Activated naive CD8-positive, alpha-beta T cell (primary cell): ENCODE measurements around the gene EDARADD.
"Not testable (repeated sequence)": the region's sequence is repeated elsewhere in the genome, so short reads cannot be mapped to it uniquely, and the experiment has no call there.

Experiments
- H3K27ac Mint-ChIP-seq: one replicate; pipeline ENCODE4 v1.8.0; 2021; ENCODE audit warnings: mixed read lengths
- H3K27me3 Mint-ChIP-seq: one replicate; pipeline ENCODE4 v1.8.0; 2021; ENCODE audit warnings: mixed read lengths
- H3K36me3 Mint-ChIP-seq: one replicate; pipeline ENCODE4 v1.8.0; 2021; ENCODE audit warnings: mixed read lengths
- H3K4me1 Mint-ChIP-seq: one replicate; pipeline ENCODE4 v1.8.0; 2021; ENCODE audit warnings: low read depth, mixed read lengths
- H3K4me3 Mint-ChIP-seq: one replicate; pipeline ENCODE4 v1.8.0; 2021; ENCODE audit warnings: mild to moderate bottlenecking, mixed read lengths
- H3K9me3 Mint-ChIP-seq: one replicate; pipeline ENCODE4 v1.8.0; 2021; ENCODE audit warnings: low read depth, mixed read lengths

The EDARADD gene

GRCh38 chr1:236501093-236501492 lies 107.0 kb downstream of the EDARADD start:
- Mint-ChIP-seq H3K9me3 (no peaks in the 10 kb centered on the region), H3K36me3 (no peaks in the 10 kb centered on the region), H3K27ac (no peak overlapping the region)

DNA sequence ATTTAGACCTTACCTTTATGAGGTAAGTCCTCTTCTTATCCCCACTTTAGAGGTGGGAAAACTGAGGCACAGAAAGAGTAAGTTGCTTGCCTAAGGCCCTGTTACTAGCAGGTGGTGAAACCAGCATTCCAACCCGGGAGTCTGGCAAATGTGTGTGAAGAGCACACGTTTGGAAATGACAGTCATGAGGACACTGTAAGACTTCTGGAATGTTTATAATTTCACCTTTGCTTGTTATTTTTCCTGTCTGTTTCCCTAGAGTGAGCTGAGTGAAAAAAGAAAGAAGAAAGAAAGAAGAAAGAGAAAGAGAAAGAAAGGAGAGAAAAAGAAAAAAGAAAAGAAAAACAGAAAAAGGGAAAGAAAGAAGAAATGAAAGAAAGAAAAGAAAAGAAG lies 108.5 kb downstream of the EDARADD start:
- Mint-ChIP-seq H3K27ac (no peak overlapping the region), H3K4me3 (peak overlapping the region; percentile 59), H3K36me3 (no peaks in the 10 kb centered on the region), H3K27me3 (peaks cover 2% of the 10 kb centered on the region), H3K4me1 (peaks cover 12% of the 10 kb centered on the region), H3K9me3 (no peaks in the 10 kb centered on the region)

More at GRCh38 chr1:236501093-236501492, 107.0 kb downstream of the EDARADD start:
- H3K4me1 Mint-ChIP-seq, result peaks cover 12% of the 10 kb centered on the region
- peaks cover 7% of the 10 kb centered on the region for H3K27me3 Mint-ChIP-seq
- no peak overlapping the region for H3K4me3 Mint-ChIP-seq

DNA sequence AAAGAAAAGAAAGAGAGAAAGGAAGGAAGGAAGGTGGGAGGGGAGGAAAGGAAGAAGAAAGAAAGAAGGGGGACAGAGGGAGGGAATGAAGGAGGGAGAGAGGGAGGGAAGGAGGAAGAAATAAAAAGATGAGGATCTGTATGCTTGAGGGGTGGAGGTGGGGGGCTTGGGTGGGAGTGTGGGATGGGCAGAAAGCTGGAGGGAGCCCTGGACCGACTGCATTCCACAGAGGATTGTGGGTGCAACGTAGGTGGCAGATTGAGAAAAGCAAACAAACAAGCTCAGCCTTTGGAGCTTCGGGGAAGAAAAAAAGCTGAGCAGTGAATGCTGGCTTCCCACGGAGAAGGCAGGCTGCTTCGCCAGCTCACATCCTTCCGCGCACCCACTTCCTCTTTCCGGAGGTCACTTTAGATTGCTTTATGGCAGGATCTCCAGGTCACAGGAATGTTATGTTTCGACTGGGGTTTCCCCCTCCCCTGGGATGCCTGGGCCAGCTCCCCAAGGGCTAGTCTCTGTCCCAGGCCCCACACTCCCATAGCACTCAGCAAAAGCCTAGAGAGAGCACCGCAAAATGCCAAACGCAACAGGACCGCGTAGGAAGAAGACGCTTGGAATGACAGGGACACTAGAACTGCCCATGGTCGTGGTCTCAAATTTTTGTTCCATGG lies 109.0 kb downstream of the EDARADD start:
- Mint-ChIP-seq H3K27ac (no peak overlapping the region), H3K9me3 (no peaks in the 10 kb centered on the region), H3K27me3 (no peaks in the 10 kb centered on the region)

GRCh38 chr1:236504338-236504737 lies 110.3 kb downstream of the EDARADD start:
- H3K27me3 Mint-ChIP-seq, H3K27ac Mint-ChIP-seq, H3K4me3 Mint-ChIP-seq, H3K36me3 Mint-ChIP-seq, H3K9me3 Mint-ChIP-seq: not testable (repeated sequence)
- peaks cover 16% of the 10 kb centered on the region for H3K4me1 Mint-ChIP-seq

More for the DNA sequence above, 109.0 kb downstream of the EDARADD start:
- Mint-ChIP-seq H3K36me3 (no peaks in the 10 kb centered on the region), H3K4me3 (peak overlapping the region; percentile 59), H3K4me1 (peaks cover 12% of the 10 kb centered on the region)

- H3K27me3 Mint-ChIP-seq, result no peaks in the 10 kb centered on the region
- H3K4me1 Mint-ChIP-seq, result peaks cover 16% of the 10 kb centered on the region
- H3K4me3 Mint-ChIP-seq, result no peak overlapping the region
- no peaks in the 10 kb centered on the region for H3K9me3 Mint-ChIP-seq
- H3K36me3 Mint-ChIP-seq, result no peaks in the 10 kb centered on the region
- no peak overlapping the region for H3K27ac Mint-ChIP-seq
These were observed 113.1 kb downstream of the EDARADD start for GRCh38 chr1:236507022-236507700.

DNA sequence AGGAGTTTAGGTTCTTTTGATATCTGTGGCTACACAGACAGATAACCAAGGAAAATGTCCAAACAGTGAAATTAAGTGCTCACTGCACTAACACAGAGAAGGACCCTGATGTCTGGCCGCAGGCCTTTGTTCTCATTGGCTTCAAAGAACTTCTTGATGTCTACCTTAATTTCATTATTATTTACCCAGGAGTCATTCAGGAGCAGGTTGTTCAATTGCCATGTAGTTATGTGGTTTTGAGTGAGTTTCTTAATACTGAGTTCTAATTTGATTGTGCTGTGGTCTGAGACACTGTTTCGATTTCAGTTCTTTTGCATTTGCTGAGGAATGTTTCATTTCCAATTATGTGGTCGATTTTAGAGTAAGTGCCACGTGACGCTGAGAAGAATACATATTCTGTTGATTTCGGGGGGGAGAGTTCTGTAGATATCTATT lies 114.5 kb downstream of the EDARADD start:
- Mint-ChIP-seq H3K9me3 (no peaks in the 10 kb centered on the region), H3K4me3 (no peak overlapping the region), H3K36me3 (no peaks in the 10 kb centered on the region), H3K4me1 (peaks cover 4% of the 10 kb centered on the region), H3K27ac (no peak overlapping the region), H3K27me3 (no peaks in the 10 kb centered on the region)

- Mint-ChIP-seq H3K36me3 (no peaks in the 10 kb centered on the region), H3K4me3 (no peak overlapping the region), H3K27ac (no peak overlapping the region), H3K9me3 (no peaks in the 10 kb centered on the region), H3K4me1 (peaks cover 4% of the 10 kb centered on the region), H3K27me3 (no peaks in the 10 kb centered on the region)
These were observed 115.1 kb downstream of the EDARADD start for GRCh38 chr1:236509203-236509602.

DNA sequence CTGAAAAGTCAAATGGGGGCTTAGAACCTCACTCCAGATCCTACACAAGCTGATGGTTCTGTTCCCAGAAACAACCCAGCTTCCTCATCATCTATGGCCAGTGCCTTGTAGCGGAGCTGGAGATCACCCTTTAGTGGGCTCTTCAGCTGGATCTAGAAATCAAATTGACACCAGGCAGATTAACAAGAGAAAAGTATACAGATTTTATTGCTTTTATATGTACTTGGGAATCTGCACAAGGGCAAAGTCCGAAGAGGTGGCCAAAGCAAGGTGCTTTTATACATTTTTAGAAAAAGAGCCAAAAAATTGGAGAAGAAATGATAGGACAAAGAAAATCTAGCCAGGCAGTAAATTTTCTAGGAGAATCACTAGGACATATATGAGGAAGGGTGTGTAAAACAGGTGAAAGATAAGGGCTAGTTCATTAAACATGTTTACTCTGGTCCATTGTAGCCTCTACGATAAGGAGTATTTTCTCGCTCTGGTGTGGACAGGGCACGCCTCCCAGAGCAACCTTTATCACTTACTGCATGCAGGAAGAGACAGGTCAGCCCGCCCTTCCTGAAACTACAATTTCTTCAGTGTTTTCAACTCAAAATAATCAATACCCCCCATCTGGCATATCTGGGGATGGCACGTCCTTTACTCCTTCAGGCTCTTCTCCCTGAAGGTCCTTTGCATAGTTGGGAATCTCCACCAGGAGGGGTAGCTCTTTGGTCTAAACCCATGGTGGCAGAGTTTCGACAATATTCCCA lies 115.7 kb downstream of the EDARADD start:
- peaks cover 4% of the 10 kb centered on the region for H3K4me1 Mint-ChIP-seq
- H3K27me3 Mint-ChIP-seq, result no peaks in the 10 kb centered on the region
- no peak overlapping the region for H3K4me3 Mint-ChIP-seq
- no peaks in the 10 kb centered on the region for H3K9me3 Mint-ChIP-seq
- H3K36me3 Mint-ChIP-seq, result no peaks in the 10 kb centered on the region
- no peak overlapping the region for H3K27ac Mint-ChIP-seq

GRCh38 chr1:236511735-236512418 lies 117.8 kb downstream of the EDARADD start:
- no peak overlapping the region for H3K27ac Mint-ChIP-seq
- no peak overlapping the region for H3K4me3 Mint-ChIP-seq
- no peaks in the 10 kb centered on the region for H3K36me3 Mint-ChIP-seq
- no peaks in the 10 kb centered on the region for H3K27me3 Mint-ChIP-seq
- H3K9me3 Mint-ChIP-seq, result no peaks in the 10 kb centered on the region
- H3K4me1 Mint-ChIP-seq, result peaks cover 21% of the 10 kb centered on the region

- Mint-ChIP-seq H3K36me3 (no peaks in the 10 kb centered on the region), H3K4me1 (peaks cover 22% of the 10 kb centered on the region), H3K4me3 (no peak overlapping the region), H3K27ac (no peak overlapping the region), H3K9me3 (no peaks in the 10 kb centered on the region), H3K27me3 (no peaks in the 10 kb centered on the region)
These were observed 120.8 kb downstream of the EDARADD start for GRCh38 chr1:236514703-236515442.

DNA sequence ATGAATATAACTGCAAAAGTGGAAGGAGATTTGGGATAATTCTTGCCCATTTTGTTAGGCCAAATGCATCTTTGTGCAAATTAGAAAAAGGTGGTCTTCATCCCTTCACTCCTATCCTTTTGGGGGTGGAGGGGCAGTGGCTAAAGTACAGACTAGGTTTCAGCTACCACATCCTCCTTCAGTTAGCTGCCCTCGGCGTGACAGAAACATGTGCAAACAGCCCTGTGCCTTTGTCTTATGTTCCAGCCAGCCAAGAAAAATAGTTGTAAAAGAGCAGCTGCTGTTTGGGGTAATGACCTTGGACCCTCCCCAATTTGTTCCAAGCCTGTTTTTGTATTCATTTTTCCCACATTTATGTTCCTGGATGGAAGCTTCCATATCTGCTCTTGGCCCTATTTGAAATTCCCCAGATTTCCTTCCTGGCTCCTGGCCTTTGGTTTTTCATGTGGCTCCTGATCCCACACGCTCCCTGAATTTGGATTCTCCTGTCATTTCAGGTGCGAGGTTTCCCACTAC lies 121.4 kb downstream of the EDARADD start:
- H3K27me3 Mint-ChIP-seq, result no peaks in the 10 kb centered on the region
- no peaks in the 10 kb centered on the region for H3K9me3 Mint-ChIP-seq
- H3K27ac Mint-ChIP-seq, result no peak overlapping the region
- no peak overlapping the region for H3K4me3 Mint-ChIP-seq
- peaks cover 22% of the 10 kb centered on the region for H3K4me1 Mint-ChIP-seq
- H3K36me3 Mint-ChIP-seq, result no peaks in the 10 kb centered on the region

DNA sequence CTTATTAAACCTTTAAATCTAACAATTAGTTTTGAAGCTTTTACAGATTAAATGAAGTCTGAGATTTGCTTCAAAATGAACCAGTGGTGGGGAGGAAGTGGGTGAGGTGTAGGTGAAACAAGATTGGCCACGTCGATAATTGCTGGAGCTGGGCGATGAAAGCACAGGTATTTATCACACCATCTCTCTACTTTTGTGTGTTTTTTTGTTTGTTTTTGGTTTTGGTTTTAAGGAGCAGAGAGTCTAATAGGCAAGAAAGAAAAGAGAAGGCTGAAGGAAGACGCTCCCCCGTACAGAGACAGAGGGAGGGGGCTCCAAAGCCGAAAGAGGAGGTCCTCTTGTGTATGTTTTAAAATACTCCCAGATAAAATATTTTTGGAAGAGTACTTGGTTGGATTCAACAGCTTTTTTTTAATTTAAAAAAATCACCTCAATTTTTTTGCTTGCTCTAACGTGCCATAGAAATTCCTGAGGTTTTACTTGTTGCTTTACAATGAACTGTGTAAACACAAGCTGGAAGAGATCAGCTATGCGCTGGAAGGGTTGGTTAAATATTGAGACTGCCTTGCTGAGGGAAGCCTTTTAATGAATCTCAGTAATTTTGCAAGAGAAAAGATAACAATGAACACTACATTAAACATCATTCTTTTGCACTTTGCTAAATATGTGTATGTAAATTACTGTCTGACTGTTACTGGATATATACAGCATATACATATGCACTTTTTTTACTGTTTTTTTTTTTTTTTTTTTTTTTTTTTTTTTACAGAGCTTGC lies 123.0 kb downstream of the EDARADD start:
- Mint-ChIP-seq H3K36me3 (no peaks in the 10 kb centered on the region), H3K9me3 (no peaks in the 10 kb centered on the region), H3K27me3 (no peaks in the 10 kb centered on the region), H3K4me1 (peaks cover 22% of the 10 kb centered on the region), H3K4me3 (peak overlapping the region; percentile 69), H3K27ac (peak overlapping the region; percentile 79)

GRCh38 chr1:236518322-236518721 lies 124.2 kb downstream of the EDARADD start:
- Mint-ChIP-seq H3K9me3 (no peaks in the 10 kb centered on the region), H3K4me3 (no peak overlapping the region), H3K27ac (no peak overlapping the region), H3K36me3 (no peaks in the 10 kb centered on the region), H3K27me3 (no peaks in the 10 kb centered on the region), H3K4me1 (peaks cover 25% of the 10 kb centered on the region)
